K562 (cell line): ENCODE measurements around the gene RMI1. TPM values are rescaled to one million over a fixed set of nuclear protein-coding genes. Genes with fewer than 3 reads are reported as not detected.

ENCODE experiments used
- ATAC-seq: fragments of 200-7000 bp; cut with Tn5 transposase; 3 replicates; pipeline ENCODE4 v1.9.1; 2020; ENCODE audit warnings: moderate library complexity
- BruUV-seq: library from RNA; stranded (reverse); fragments of 400-500 nt; replicated peaks from 2 replicates; lab custom pipeline; 2021; lab: Mats Ljungman, UMichigan
- CTCF ChIA-PET: fragments of 300-600 bp; formaldehyde crosslinking; extraction: SDS; loops from one replicate; lab custom pipeline; 2021; ENCODE audit warnings: low intra/inter-chr PET ratio; lab: Yijun Ruan, JAX
- POLR2A ChIA-PET: fragments of 300-600, 350-650 bp; sonication (Branson Sonifier 250); formaldehyde crosslinking; extraction: SDS; loops from one replicate; lab custom pipeline; 2021; ENCODE audit warnings: antibody characterized with exemption, inconsistent platforms; lab: Yijun Ruan, JAX
- DNase-seq, 4 experiments: peaks; one replicate each; pipeline versions ENCODE4 v3.0.0 to v3.0.0-alpha.2; 2011 to 2018; ENCODE audit warnings: low spot score in 3 of 4, mixed read lengths in 3 of 4; ENCODE audit errors: extremely low read depth in 1 of 4
- FAIRE-seq: peaks from 2 replicates; lab custom pipeline; 2011; peaks lifted over from hg19 to GRCh38; lab: Jason Lieb, UNC
- H2AFZ ChIP-seq: 2 replicates; pipeline ENCODE4 v1.6.0; 2011; ENCODE audit warnings: low read depth, low read length, control low read depth, inconsistent platforms
- H3K27ac ChIP-seq: fragments of 200-600 bp; 3 replicates; pipeline ENCODE4 v1.8.0; 2011; ENCODE audit warnings: low read depth, mild to moderate bottlenecking, control low read depth, inconsistent platforms, low read length, moderate library complexity, mixed read lengths; ENCODE audit errors: extremely low read depth
- H3K27me3 ChIP-seq, 2 experiments: fragments of 300-600 bp in 1 of 2; 2 replicates in 1 of 2; 3 replicates in 1 of 2; pipeline versions ENCODE4 v1.6.0 to v1.8.0; 2011; ENCODE audit warnings: inconsistent platforms in 2 of 2, low read length in 2 of 2, mild to moderate bottlenecking in 1 of 2, mixed read lengths in 1 of 2, moderate library complexity in 1 of 2; ENCODE audit not compliant: control insufficient read depth in 2 of 2, insufficient read depth in 2 of 2
- H3K36me3 ChIP-seq: fragments of 300-600 bp; 3 replicates; pipeline ENCODE4 v1.8.0; 2011; ENCODE audit warnings: mild to moderate bottlenecking, low read length, inconsistent platforms; ENCODE audit not compliant: control insufficient read depth, insufficient read depth
- H3K4me1 ChIP-seq, 2 experiments: fragments of 200-600 bp in 1 of 2; replicated peaks in 1 of 2; 2 replicates in 1 of 2; 3 replicates in 1 of 2; pipeline versions ENCODE4 v1.5.1 to v1.8.0; 2011; ENCODE audit warnings: inconsistent platforms in 2 of 2, low read length in 2 of 2, mild to moderate bottlenecking in 1 of 2, mixed read lengths in 1 of 2, moderate library complexity in 1 of 2; ENCODE audit not compliant: control insufficient read depth in 2 of 2, insufficient read depth in 2 of 2
- H3K4me2 ChIP-seq: 2 replicates; pipeline ENCODE4 v1.6.1; 2011; ENCODE audit warnings: low read length, control low read depth, inconsistent platforms, mixed read lengths; ENCODE audit not compliant: insufficient read depth
- H3K4me3 ChIP-seq: fragments of 200-600 bp; sonication (generic), shearing (Covaris generic); 2 replicates; pipeline ENCODE4 v1.5.1; 2016; ENCODE audit warnings: control low read depth, inconsistent platforms
- H3K79me2 ChIP-seq: fragments of 200-600 bp; 3 replicates; pipeline ENCODE4 v1.8.0; 2011; ENCODE audit warnings: low read length, inconsistent platforms; ENCODE audit not compliant: control insufficient read depth, insufficient read depth
- H3K9ac ChIP-seq, 2 experiments: 2 replicates each; pipeline versions ENCODE4 v1.6.0 to v1.6.1; 2011; ENCODE audit warnings: low read depth in 2 of 2, low read length in 2 of 2, control low read depth in 1 of 2, inconsistent platforms in 1 of 2, mild to moderate bottlenecking in 1 of 2, mixed read lengths in 1 of 2; ENCODE audit not compliant: insufficient read depth in 1 of 2
- H3K9me1 ChIP-seq: one replicate; pipeline ENCODE4 v1.6.0; 2011; ENCODE audit warnings: inconsistent platforms, mild to moderate bottlenecking, low read length, moderate library complexity; ENCODE audit not compliant: control insufficient read depth, insufficient read depth
- H3K9me3 ChIP-seq: replicated peaks from 2 replicates; pipeline ENCODE4 v1.5.1; 2011; ENCODE audit warnings: low read depth, low read length, inconsistent platforms; ENCODE audit not compliant: control insufficient read depth, insufficient read depth
- H4K20me1 ChIP-seq: replicated peaks from 2 replicates; pipeline ENCODE4 v1.6.1; 2011; ENCODE audit warnings: low read length, inconsistent platforms, mixed read lengths; ENCODE audit not compliant: control insufficient read depth, insufficient read depth
- CBFA2T3 ChIP-seq: fragments of 450-650 bp; IDR thresholded peaks from 2 replicates; pipeline ENCODE4 v1.6.1; 2017
- ELF4 ChIP-seq: fragments of 450-650 bp; formaldehyde crosslinking; IDR thresholded peaks from 2 replicates; pipeline ENCODE4 v1.4.0; 2022; ENCODE audit warnings: missing genetic modification characterization
- ERF ChIP-seq: fragments of 450-650 bp; formaldehyde crosslinking; IDR thresholded peaks from 2 replicates; pipeline ENCODE4 v1.4.0; 2020; ENCODE audit warnings: mild to moderate bottlenecking, mixed read lengths
- EWSR1 ChIP-seq: fragments of 450-650 bp; IDR thresholded peaks from 2 replicates; pipeline ENCODE4 v1.6.1; 2018; ENCODE audit warnings: borderline replicate concordance, mild to moderate bottlenecking, low read depth, moderate library complexity; ENCODE audit not compliant: partially characterized antibody
- HBP1 ChIP-seq: fragments of 450-650 bp; formaldehyde crosslinking; IDR thresholded peaks from 2 replicates; pipeline ENCODE4 v1.4.0; 2022; ENCODE audit warnings: missing genetic modification characterization
- HLTF ChIP-seq: fragments of 450-650 bp; IDR thresholded peaks from 2 replicates; pipeline ENCODE4 v1.6.1; 2016
- HNRNPH1 ChIP-seq: fragments of 200-400 bp; formaldehyde crosslinking; optimal IDR thresholded peaks from 2 replicates; pipeline ENCODE3; 2017; ENCODE audit warnings: low read depth, mild to moderate bottlenecking, low read length, moderate library complexity
- HNRNPL ChIP-seq: fragments of 200-400 bp; formaldehyde crosslinking; IDR thresholded peaks from 2 replicates; pipeline ENCODE4 v1.6.1; 2017; ENCODE audit warnings: low read depth, mild to moderate bottlenecking, low read length
- MEF2A ChIP-seq: IDR thresholded peaks from 2 replicates; pipeline ENCODE4 v1.6.1; 2011; ENCODE audit warnings: low read depth, mild to moderate bottlenecking, low read length, moderate library complexity; ENCODE audit not compliant: control insufficient read depth
- MYNN ChIP-seq, 2 experiments: sonication (generic); formaldehyde crosslinking in 1 of 2; IDR thresholded peaks; 2 replicates each; pipeline versions ENCODE4 v1.5.0 to v1.6.1; 2016 to 2020; ENCODE audit warnings: antibody characterized with exemption in 1 of 2, missing genetic modification reagents in 1 of 2
- OTX1 ChIP-seq: fragments of 450-650 bp; formaldehyde crosslinking; IDR thresholded peaks from 2 replicates; pipeline ENCODE4 v1.4.0; 2022; ENCODE audit warnings: mild to moderate bottlenecking
- PKNOX1 ChIP-seq: fragments of 450-650 bp; IDR thresholded peaks from 2 replicates; pipeline ENCODE4 v1.6.1; 2016
- POLR2A ChIP-seq: fragments of 450-650 bp; conservative IDR thresholded peaks from 2 replicates; pipeline ENCODE4 v1.6.1; 2016
- POLR2AphosphoS2 ChIP-seq: IDR thresholded peaks from 2 replicates; pipeline ENCODE4 v1.6.1; 2012; ENCODE audit warnings: low read length, improper control_type of control experiment
- POLR2AphosphoS5 ChIP-seq: IDR thresholded peaks from 2 replicates; pipeline ENCODE4 v1.6.1; 2011; ENCODE audit warnings: mild to moderate bottlenecking, low read depth, low read length, moderate library complexity; ENCODE audit not compliant: control insufficient read depth, insufficient read depth
- POLR2B ChIP-seq: fragments of 450-650 bp; IDR thresholded peaks from 2 replicates; pipeline ENCODE4 v1.6.1; 2018; ENCODE audit warnings: low read depth; ENCODE audit not compliant: partially characterized antibody
- POLR2H ChIP-seq: IDR thresholded peaks from 2 replicates; pipeline ENCODE4 v1.6.1; 2016; ENCODE audit warnings: missing genetic modification characterization, low read depth, mild to moderate bottlenecking, control low read depth, missing compliant biosample characterization, moderate library complexity
- RBM34 ChIP-seq: fragments of 200-400 bp; formaldehyde crosslinking; IDR thresholded peaks from 2 replicates; pipeline ENCODE4 v1.6.1; 2018; ENCODE audit warnings: low read length, borderline replicate concordance; ENCODE audit not compliant: insufficient read depth
- RCOR1 ChIP-seq, 2 experiments: IDR thresholded peaks; 2 replicates each; pipeline ENCODE4 v1.6.1; 2012; ENCODE audit warnings: low read depth in 2 of 2, low read length in 2 of 2, borderline replicate concordance in 1 of 2, improper control_type of control experiment in 1 of 2
- SUPT5H ChIP-seq: fragments of 450-650 bp; IDR thresholded peaks from 2 replicates; pipeline ENCODE4 v1.6.1; 2016
- WGBS: fragments of 100-300 bp; shearing (Covaris generic); methylation state at CpG from one replicate; pipeline ENCODE4 v1.1.6; 2016; ENCODE audit warnings: low coverage, mixed read lengths; ENCODE audit not compliant: insufficient coverage; ENCODE audit errors: missing lambda C conversion rate; 5-methylcytosine and 5-hydroxymethylcytosine counted together
- in situ Hi-C: fragments of 300-500 bp; cut with MboI; formaldehyde crosslinking; loops from 4 replicates; pipeline ENCODE4 v1.15.0; 2018; ENCODE audit warnings: inconsistent platforms, mixed read lengths
- intact Hi-C: fragments of 100-400 bp; cut with micrococcal nuclease; formaldehyde crosslinking; loops from 2 replicates; pipeline ENCODE4 v1.14.2; 2022
- polyA plus RNA-seq, 8 experiments: library from polyadenylated mRNA; depleted of rRNA in 4 of 8; stranded (reverse) in 5 of 8; unstranded in 3 of 8; fragments of >200 nt; fragmentation: Nextera tagmentation in 2 of 8; fragmentation: Illumina TruSeq in 1 of 8; extraction: Ambion mirVana in 2 of 8; extraction: Trizol in 1 of 8; gene quantifications; 2 replicates each; pipeline versions ENCODE4 v1.2.1 to v1.2.3, GENCODE V29; 2011 to 2014; ENCODE audit warnings: inconsistent platforms in 1 of 8, missing spikeins in 1 of 8
- total RNA-seq, 7 experiments: library from RNA; depleted of rRNA in 6 of 7; stranded (reverse); fragments of >200 nt in 6 of 7; fragmentation: Illumina TruSeq in 2 of 7; extraction: Trizol in 2 of 7; gene quantifications; 2 replicates each; pipeline versions ENCODE4 v1.2.1 to v1.2.3, GENCODE V29; 2011 to 2021; ENCODE audit warnings: low replicate concordance in 1 of 7

RMI1 gene
- total and polyA plus RNA-seq, 9 of the 15 experiments (the other 6 are each of a cell fraction or from before 2014, with no cell fraction given) = 3.0 to 17.4 (median 10.6) TPM

- Histone ChIP-seq H3K79me2 (no peaks in the 10 kb centered on the region), H4K20me1 (no peaks in the 10 kb centered on the region), H3K4me1 (peaks cover 0 to 4% of the 10 kb centered on the region in 2 experiments; a peak in 3 of 5 replicates), H3K4me3 (no peak overlapping the region), H3K9me1 (no peaks in the 10 kb centered on the region), H3K9me3 (no peaks in the 10 kb centered on the region), H2AFZ (no peak overlapping the region), H3K9ac (no peak overlapping the region), H3K36me3 (peaks cover 38% of the 10 kb centered on the region), H3K4me2 (no peak overlapping the region), H3K27me3 (no peaks in the 10 kb centered on the region), H3K27ac (peak overlapping the region; percentile 34; the same call in 2 of the 3 replicates)
- intact Hi-C loops = no loop called here
- peak; percentile 51 for FAIRE-seq
- peak; percentile 64 for ATAC-seq
- in situ Hi-C loops = no loop called here
- ChIA-PET CTCF (no interaction called here), POLR2A (interaction anchor here (1.0 to 2.0 kb wide), 3 partner anchors 9 to 15 kb away, joined by 3 to 11 read pairs (median 8); partner anchors contain the start of gene RMI1)
- 8% methylated on average over 7 of the region's 11 CpGs for WGBS
- no TSS peak for BruUV-seq
- DNase-seq = peak in 2 of 4 experiments; percentile 21
- peak; percentile 28; the same call in 1 of the 2 replicates for TF ChIP-seq POLR2H
- TF ChIP-seq SUPT5H = peak; percentile 79
- peak; percentile 49; the same call in 1 of the 2 replicates for TF ChIP-seq OTX1 (CRISPR knock-in tag)
- no peak for TF ChIP-seq HNRNPL
- peak; percentile 80 for TF ChIP-seq EWSR1
- 0 out of 2 replicates have a peak, but pooled peaks have one; percentile 13 for TF ChIP-seq HLTF
- no peak for TF ChIP-seq MEF2A
- peak; percentile 82 for TF ChIP-seq POLR2A
- TF ChIP-seq RBM34 = no peak
- peak; percentile 63; the same call in 1 of the 2 replicates for TF ChIP-seq POLR2AphosphoS5
- TF ChIP-seq MYNN (IDR thresholded peaks at IDR 0.05) = peak; percentile 59; the same call in 1 of the 2 replicates
- TF ChIP-seq MYNN (CRISPR knock-in tag; IDR thresholded peaks at IDR 0.05) = no peak
- peak; percentile 67; the same call in 1 of the 2 replicates for TF ChIP-seq HBP1 (CRISPR knock-in tag)
- peak; percentile 75 for TF ChIP-seq POLR2B
- TF ChIP-seq ELF4 (CRISPR knock-in tag) = 0 out of 2 replicates have a peak, but pooled peaks have one; percentile 52
- TF ChIP-seq PKNOX1 = peak; percentile 42
- TF ChIP-seq ERF (CRISPR knock-in tag) = peak; percentile 55; the same call in 1 of the 2 replicates
- TF ChIP-seq HNRNPH1 = no peak
- 0 out of 4 replicates have a peak, but pooled peaks of 1 of the 2 experiments have one; percentile 2 for TF ChIP-seq RCOR1 (IDR thresholded peaks at IDR 0.05; ENCODE audit: borderline replicate concordance in 1 of 2, low read depth in 2 of 2, low read length in 2 of 2)
- TF ChIP-seq CBFA2T3 = 0 out of 2 replicates have a peak, but pooled peaks have one; percentile 29
- TF ChIP-seq POLR2AphosphoS2 = peak; percentile 93
Observed at GRCh38 chr9:83965350-83966208, 15.0 kb upstream of the RMI1 start.
